Stimulated activated CD8-positive, alpha-beta memory T cell treated with anti-CD3 and anti-CD28 coated beads, Interleukin-15, amount 100 ng/mL, for 1 hour (primary cell): Measurements from ENCODE around the gene PRKCI.
"Not testable (repeated sequence)": the region's sequence is repeated elsewhere in the genome, so short reads cannot be mapped to it uniquely, and the experiment has no call there.

Experiments used
- DNase-seq: peaks from one replicate; pipeline ENCODE4 v3.0.0-alpha.2; 2020; ENCODE audit warnings: low read depth

PRKCI gene

GRCh38 chr3:170290194-170290593 lies 68.0 kb downstream of the PRKCI start:
- DNase-seq, result no peak

GRCh38 chr3:170295586-170295985 lies 73.4 kb downstream of the PRKCI start:
- no peak for DNase-seq

DNA sequence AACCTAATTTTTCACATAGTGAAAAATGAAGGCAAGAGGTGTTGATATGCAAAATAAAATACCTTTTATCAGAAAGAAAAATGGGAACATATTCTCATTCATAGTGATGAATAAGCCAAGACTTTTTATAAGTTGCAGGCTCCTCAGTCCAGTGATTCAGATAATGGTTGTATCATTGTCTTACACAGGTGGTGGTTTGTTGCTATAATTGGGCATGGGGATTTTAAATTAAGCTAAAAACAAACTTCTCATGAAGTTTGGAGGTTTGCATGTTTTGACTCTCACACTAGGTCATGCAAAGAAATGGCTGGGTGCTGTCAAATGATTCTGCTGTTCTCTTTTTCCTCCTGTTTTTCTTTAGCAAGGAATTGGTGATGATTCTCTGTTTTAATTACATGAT lies 74.5 kb downstream of the PRKCI start:
- DNase-seq, result no peak

DNA sequence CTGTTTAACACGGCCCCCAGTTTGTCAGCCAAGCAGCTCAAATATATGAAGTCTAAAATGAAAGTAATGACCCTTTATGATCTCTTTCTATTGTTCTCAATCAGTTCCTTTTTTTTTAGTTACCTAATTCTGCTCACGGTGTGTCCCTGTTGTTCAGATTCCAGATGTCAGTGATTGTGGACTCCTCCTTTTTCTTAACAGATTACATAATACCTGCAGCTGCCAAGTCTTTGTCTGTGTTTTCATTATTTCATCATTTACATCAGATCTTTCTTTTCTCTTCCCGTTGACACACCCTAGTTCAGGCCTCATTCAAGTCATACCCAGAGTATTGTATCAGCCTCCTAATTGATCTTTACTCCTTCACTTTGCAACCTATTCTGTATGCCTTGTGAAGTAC lies 79.2 kb downstream of the PRKCI start:
- DNase-seq, result no peak

DNA sequence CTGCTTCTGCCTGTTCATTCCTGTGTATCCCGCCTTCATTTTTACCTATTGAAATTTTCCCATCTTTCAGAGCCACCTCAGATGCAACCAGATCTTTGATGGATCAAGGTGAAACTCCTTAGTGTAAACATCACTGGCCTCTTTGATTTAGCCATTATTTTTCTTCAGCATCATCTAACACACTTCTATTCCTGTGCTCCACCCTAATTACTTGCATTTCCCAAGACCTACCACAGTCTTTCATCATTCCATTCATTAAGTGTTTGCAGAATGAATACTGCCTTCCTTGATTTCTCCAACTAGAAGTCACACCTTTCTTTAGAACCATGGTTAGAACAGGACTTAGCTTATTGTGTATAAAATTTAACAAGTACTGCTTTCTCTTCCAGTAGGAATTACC lies 79.8 kb downstream of the PRKCI start:
- DNase-seq, result no peak

- no peak for DNase-seq
Observed at GRCh38 chr3:170306015-170306414, 83.8 kb downstream of the PRKCI start.

DNA sequence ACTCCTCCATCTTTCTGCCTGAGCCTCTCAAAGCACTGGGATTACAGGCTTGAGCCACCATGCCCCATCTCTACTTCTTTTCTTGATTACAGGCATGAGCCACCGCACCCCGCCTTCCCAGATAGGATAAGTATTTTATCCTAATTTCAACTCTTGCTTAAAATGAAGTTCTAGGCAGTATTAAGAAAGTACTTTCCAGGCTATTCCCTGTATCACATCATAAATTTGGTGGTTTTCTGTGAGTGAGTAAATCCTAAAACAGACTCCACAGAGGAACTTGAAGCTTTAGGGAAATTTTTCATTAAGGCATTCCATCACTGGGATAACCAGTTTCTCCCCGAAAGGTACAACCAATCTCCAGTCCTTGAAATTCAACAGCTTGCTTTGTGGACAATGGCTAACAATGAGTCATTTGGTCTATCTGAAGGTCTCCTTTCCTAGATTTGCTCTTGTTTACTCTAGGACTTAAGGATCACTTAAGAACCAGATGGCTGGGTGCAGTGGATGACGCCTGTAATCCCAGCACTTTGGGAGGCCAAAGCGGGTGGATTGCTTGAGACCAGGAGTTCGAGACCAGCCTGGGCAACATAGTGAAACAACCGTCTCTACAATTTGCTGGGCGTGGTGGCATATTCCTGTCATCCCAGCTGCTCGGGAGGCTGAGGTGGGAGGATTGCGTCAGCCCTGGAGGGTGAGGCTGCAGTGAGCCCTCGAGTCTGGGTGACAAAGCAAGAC lies 85.6 kb downstream of the PRKCI start:
- no peak for DNase-seq

DNA sequence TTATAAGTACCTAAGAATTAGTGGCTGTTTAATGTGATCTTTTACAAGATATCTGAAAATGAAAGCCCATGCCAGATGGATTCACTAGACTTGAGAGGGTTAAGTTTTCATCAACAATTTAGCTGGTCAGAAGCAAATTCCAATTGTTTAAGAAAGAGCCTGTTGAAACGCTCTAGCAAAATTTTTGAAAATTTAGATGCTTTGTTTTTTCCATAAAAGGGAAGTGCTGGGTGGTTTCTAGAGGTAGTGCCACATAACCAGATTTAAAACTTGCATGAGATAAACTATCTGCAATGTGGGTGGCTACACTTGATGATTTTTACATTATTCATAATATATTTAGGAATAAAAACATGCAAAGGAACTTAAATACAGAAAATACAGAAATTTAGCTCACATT lies 86.8 kb downstream of the PRKCI start:
- DNase-seq, result no peak

- DNase-seq, result no peak
Observed at GRCh38 chr3:170317954-170318353, 95.7 kb downstream of the PRKCI start.

GRCh38 chr3:170320461-170321121 lies 98.4 kb downstream of the PRKCI start:
- no peak for DNase-seq

- no peak for DNase-seq
Observed at GRCh38 chr3:170321321-170322034, 99.3 kb downstream of the PRKCI start.

DNA sequence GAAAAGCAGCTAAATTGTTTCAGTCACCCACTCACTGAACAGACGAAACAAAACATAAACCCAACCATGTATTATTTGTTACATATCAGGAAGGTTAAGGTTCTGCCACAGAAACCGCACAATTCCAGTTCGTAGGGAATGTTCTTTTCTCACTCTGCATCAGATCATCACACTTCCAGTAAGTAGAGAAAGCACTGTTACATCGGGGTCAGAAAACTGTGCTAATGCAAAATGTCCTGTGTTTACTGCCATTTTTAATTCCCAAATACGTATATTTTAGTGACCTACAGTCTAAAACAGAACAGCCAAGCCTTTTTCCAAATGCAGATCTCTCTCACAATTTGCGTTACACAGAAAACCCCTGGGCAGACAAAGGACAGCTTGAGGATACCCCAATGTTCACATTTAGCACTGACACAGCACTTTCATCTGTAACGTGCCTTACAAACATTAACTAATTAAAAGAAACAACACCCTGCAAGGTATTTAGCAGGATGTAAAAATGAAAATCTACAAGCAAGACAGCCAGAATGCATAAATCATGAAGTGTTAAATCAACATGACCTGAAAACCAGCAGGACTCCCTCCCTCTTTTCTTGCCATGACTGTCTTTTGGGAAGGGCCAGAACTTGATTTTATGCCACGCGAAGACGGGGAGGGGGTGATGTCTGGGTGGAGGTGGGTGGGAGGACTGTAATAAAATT lies 100.5 kb downstream of the PRKCI start:
- no peak for DNase-seq

DNA sequence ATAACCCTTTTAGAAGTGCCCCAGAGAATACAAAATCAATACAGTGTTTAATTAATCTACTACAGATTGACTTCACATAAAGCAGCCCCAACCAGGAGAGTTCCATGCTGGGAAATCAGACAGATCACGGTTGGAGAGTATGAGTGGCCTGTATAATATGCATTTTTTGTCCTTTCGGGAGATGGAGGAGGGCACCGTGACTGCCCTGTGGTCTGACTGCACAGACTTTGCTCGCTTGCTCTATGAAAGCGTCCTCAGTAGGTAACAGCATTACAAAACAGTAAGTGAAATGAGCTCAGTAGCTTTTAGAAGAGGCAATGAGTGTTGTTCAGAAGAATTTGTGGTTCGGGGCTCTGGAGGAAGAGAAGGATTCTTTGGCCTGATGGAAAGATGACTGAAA lies 101.1 kb downstream of the PRKCI start:
- DNase-seq, result no peak

- no peak for DNase-seq
Observed at GRCh38 chr3:170324962-170325361, 102.7 kb downstream of the PRKCI start.

- no peak for DNase-seq
Observed at GRCh38 chr3:170327040-170327808, 105.0 kb downstream of the PRKCI start.

DNA sequence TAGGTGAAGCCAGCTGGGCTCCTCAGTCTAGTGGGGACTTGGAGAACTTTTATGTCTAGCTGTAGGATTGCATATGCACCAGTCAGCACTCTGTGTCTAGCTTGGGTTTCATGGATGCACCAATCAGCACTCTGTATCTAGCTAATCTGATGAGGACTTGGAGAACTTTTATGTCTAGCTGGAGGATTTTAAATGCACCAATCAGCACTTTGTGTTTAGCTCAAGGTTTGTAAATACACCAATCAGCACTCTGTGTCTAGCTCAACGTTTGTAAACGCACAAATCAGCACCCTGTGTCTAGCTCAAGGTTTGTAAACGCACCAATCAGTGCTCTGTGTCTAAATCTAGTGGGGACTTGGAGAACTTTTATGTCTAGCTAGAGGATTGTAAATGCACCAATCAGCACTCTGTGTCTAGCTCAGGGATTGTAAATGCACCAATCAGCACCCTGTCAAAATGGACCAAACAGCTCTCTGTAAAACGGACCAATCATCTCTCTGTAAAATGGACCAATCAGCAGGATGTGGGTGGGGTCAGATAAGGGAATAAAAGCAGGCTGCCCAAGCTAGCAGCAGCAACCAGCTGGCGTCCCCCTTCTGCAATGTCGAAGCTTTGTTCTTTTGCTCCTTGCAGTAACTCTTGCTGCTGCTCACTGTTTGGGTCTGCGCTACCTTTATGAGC lies 105.8 kb downstream of the PRKCI start:
- not testable (repeated sequence) for DNase-seq

DNA sequence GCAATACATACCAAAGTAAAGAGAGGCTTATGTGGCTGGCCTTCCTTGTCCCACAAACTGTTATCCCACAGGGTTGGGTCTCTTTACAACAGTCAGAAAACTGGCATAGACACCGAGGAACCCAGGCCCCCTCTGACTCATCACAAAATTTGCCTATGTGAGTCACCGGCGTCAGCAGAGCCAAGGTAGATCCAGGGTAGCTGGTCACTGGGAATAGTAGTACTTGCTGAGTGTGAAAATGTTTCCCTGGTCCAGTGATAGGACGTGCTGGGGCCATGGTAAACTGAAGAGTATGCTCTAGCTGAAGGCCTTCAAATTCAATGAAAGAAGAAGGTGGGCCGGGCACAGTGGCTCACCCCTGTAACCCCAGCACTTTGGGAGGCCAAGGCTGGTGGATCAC lies 108.1 kb downstream of the PRKCI start:
- no peak for DNase-seq

DNA sequence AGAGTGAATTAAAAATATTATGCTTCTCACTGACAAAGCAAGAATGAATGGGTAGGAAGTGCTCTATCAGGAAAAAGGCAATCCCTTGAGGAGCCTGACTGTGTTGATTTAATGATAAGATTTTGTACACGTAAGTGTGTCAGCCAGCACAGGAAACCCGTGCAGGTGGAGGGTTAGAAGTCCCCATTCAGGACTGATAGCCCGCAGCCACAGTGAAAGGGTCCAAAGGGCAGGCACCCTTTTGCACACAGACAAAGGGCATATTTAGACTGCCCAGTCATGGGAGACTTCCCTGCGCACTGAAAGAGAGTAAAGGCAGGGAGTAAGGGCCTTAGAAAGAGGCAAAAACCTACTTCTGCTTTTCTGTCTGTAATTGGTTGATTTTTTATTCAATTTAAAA lies 108.9 kb downstream of the PRKCI start:
- no peak for DNase-seq

DNA sequence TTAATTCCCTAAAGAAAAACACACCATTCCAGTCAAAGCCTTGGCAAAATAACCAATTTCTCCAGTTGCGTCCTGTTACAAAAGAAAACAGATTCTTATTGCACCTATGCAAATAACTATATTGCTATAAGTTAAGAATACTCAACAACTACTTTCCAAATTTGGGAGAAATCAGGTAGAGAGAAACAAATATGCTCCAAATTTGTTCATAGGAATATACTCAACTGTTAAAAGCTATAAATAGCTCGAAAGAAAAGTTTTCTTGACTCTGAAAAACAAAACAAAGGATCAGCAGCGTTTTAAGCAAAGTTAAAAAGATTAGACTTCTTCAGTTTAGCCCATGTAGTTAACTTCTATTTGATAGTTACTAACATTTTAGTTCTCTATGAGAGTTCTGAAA lies 115.2 kb downstream of the PRKCI start:
- DNase-seq, result no peak

DNA sequence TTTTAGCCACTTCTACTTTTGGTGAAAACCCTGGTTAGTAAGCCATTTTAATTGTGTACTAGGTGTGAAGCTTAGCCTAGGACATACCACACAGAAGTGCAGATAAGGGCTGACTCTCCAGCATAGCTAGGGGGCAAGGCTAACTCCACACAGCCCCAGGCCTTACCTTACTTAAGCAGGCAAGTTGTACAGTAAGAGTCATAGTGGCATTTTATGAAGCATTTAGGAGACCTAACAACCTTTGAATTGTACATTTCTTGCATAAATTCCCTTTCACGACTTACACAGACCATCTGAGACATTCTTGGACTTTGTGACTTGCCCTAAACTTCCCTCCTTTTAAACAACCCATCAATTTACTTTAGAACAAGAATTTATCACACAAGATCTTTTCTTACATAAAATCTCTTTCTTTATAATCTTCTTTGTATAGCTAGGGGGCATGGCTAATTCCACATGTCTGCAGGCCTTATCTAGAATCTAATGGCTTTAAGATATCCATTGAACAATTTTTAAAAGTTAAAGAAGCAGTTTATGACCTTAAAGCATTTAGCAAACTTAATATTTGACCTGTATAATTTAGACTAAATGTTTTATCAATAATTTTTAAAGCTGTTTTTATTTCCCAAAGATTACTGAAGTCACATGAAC lies 116.6 kb downstream of the PRKCI start:
- DNase-seq, result no peak

GRCh38 chr3:170342273-170342672 lies 120.0 kb downstream of the PRKCI start:
- DNase-seq, result not testable (repeated sequence)
